ENCODE measurements around the gene NFU1.

DNA sequence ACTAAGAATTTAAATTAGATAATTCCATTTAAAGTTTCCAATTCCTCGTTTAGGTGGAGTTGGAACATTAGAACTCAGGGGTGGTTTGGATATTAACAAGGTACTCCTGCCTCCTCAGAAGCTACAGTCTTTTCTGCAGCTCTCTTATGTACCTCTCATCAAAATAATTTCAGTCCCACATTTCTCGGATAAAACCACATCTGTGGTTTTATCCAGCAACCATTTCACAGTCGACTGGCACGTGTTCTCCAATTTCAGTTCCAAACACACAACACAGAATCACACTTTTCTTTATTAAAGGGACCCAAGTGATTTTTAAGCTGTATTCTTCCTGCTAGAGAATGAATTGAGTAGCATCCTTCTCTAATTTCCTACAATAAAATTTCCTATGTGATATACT is 22.7 kb upstream of the NFU1 start:
- TF ChIP-seq CTCF (conservative IDR thresholded peaks at IDR 0.05), result no peak
- TF ChIP-seq EZH2 (IDR thresholded peaks at IDR 0.05; ENCODE audit: low read depth), result no peak

Data from PC-9 (cell line).